ENCODE data around the gene EIF4G1.

The EIF4G1 gene

DNA sequence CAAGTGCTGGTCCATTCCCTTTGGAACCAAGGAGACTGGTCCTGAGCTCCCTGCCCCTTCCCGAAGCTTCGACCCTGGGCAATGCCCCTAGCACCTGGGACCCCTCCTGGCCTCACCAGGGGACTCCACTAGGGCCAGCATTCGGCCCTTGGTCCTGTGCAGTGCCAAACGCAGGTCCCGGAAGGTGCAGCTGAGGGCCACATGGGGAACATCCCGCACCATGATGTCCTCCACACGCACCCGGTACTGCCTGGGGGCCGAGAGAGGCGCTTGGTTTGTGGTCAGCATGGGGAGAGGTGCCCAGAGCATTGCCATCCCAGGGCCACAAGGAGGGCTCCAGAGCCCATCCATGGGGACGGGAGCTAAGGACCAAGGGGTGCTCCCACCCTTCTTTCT lies 39.1 kb downstream of the EIF4G1 start:
- no peaks in the 10 kb centered on the region for H3F3A ChIP-seq (ENCODE audit: insufficient read depth, low read length)
- TF ChIP-seq CTCF (IDR thresholded peaks at IDR 0.05; ENCODE audit: low read length) (no peak), EZH2 (IDR thresholded peaks at IDR 0.05; ENCODE audit: borderline replicate concordance, low read length) (no peak)

DNA sequence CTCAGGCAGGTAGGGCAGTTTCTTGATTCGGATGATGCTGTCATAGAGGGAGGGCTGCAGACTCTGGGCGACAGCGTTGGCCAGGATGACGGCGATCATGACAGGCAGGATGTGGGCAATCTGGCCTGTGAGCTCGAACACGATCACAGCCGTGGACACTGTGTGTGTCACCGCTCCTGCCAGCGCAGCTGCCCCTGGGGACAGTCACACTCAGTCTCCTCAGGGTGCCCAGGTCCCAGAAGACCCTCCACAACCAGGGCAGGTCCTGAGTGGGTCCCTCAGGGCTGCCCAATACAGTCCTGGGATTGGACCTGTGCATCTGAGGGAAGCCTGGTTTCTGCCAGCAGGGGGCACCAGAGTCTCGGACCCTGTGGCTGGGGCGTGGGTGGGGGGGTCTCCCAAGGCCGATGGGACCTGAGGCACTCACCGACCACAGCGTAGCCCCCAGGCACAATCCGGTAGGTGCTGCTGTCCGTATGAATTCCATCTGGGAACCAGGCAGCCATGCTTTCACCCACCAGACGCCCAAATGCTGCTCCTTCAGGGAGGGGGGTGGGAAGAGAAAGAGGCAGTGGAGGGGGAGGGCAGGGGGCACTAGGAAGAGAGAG lies 39.8 kb downstream of the EIF4G1 start:
- Histone ChIP-seq H3K36me3 (ENCODE audit: insufficient read depth, low read length) (no peaks in the 10 kb centered on the region), H3F3A (ENCODE audit: insufficient read depth, low read length) (no peaks in the 10 kb centered on the region), H2AFZ (ENCODE audit: low read length) (no peak overlapping the region), H3K4me3 (ENCODE audit: low read depth, low read length, poor library complexity, severe bottlenecking) (no peak overlapping the region), H3K27ac (ENCODE audit: low read depth, low read length, poor library complexity, severe bottlenecking) (no peak overlapping the region), H3K27me3 (ENCODE audit: insufficient read depth, low read length) (peaks cover 5% of the 10 kb centered on the region; the same call in 1 of the 2 replicates), H3K9me2 (ENCODE audit: low read depth, low read length) (no peaks in the 10 kb centered on the region), H3K4me2 (ENCODE audit: low read length) (no peak overlapping the region; the same call in 1 of the 2 replicates), H3K4me1 (ENCODE audit: insufficient read depth, low read length, severe bottlenecking) (peaks cover 3% of the 10 kb centered on the region), H3K9me3 (ENCODE audit: low read length) (no peaks in the 10 kb centered on the region), H4K20me1 (ENCODE audit: insufficient read depth, low read length) (no peaks in the 10 kb centered on the region), H3K79me2 (ENCODE audit: insufficient read depth, low read length) (no peaks in the 10 kb centered on the region), H3K9ac (ENCODE audit: low read length) (no peak overlapping the region)
- TF ChIP-seq EZH2 (IDR thresholded peaks at IDR 0.05; ENCODE audit: borderline replicate concordance, low read length) (no peak), CTCF (IDR thresholded peaks at IDR 0.05; ENCODE audit: low read length) (peak; percentile 94)

More for the DNA sequence above, 39.1 kb downstream of the EIF4G1 start:
- no peaks in the 10 kb centered on the region for H3K9me3 ChIP-seq (ENCODE audit: low read length)
- H2AFZ ChIP-seq (ENCODE audit: low read length): no peak overlapping the region
- no peak overlapping the region for H3K9ac ChIP-seq (ENCODE audit: low read length)
- H3K9me2 ChIP-seq (ENCODE audit: low read depth, low read length): no peaks in the 10 kb centered on the region
- no peak overlapping the region for H3K4me2 ChIP-seq (ENCODE audit: low read length)
- no peak overlapping the region for H3K4me3 ChIP-seq (ENCODE audit: low read depth, low read length, poor library complexity, severe bottlenecking)
- H3K36me3 ChIP-seq (ENCODE audit: insufficient read depth, low read length): no peaks in the 10 kb centered on the region
- no peaks in the 10 kb centered on the region for H3K79me2 ChIP-seq (ENCODE audit: insufficient read depth, low read length)
- no peak overlapping the region for H3K27ac ChIP-seq (ENCODE audit: low read depth, low read length, poor library complexity, severe bottlenecking)
- peaks cover 3% of the 10 kb centered on the region for H3K4me1 ChIP-seq (ENCODE audit: insufficient read depth, low read length, severe bottlenecking)
- H4K20me1 ChIP-seq (ENCODE audit: insufficient read depth, low read length): no peaks in the 10 kb centered on the region
- 0 out of 2 replicates have a peak, but pooled peaks cover 5% of the 10 kb centered on the region for H3K27me3 ChIP-seq (ENCODE audit: insufficient read depth, low read length)

GRCh38 chr3:184354754-184355153 lies 40.3 kb downstream of the EIF4G1 start:
- no peak for TF ChIP-seq EZH2 (IDR thresholded peaks at IDR 0.05; ENCODE audit: borderline replicate concordance, low read length)
- no peak for TF ChIP-seq CTCF (IDR thresholded peaks at IDR 0.05; ENCODE audit: low read length)
- H3K27ac ChIP-seq (ENCODE audit: low read depth, low read length, poor library complexity, severe bottlenecking): no peak overlapping the region
- no peak overlapping the region for H2AFZ ChIP-seq (ENCODE audit: low read length)
- H3K79me2 ChIP-seq (ENCODE audit: insufficient read depth, low read length): no peaks in the 10 kb centered on the region
- no peaks in the 10 kb centered on the region for H3K9me3 ChIP-seq (ENCODE audit: low read length)
- no peak overlapping the region for H3K4me3 ChIP-seq (ENCODE audit: low read depth, low read length, poor library complexity, severe bottlenecking)
- H3K27me3 ChIP-seq (ENCODE audit: insufficient read depth, low read length): peaks cover 5% of the 10 kb centered on the region; the same call in 1 of the 2 replicates
- H3K9me2 ChIP-seq (ENCODE audit: low read depth, low read length): no peaks in the 10 kb centered on the region
- H4K20me1 ChIP-seq (ENCODE audit: insufficient read depth, low read length): no peaks in the 10 kb centered on the region
- H3K9ac ChIP-seq (ENCODE audit: low read length): no peak overlapping the region
- H3F3A ChIP-seq (ENCODE audit: insufficient read depth, low read length): no peaks in the 10 kb centered on the region
- H3K4me1 ChIP-seq (ENCODE audit: insufficient read depth, low read length, severe bottlenecking): peaks cover 3% of the 10 kb centered on the region
- H3K4me2 ChIP-seq (ENCODE audit: low read length): no peak overlapping the region
- H3K36me3 ChIP-seq (ENCODE audit: insufficient read depth, low read length): no peaks in the 10 kb centered on the region

Measured in OCI-LY1 (cell line).